HepG2 (cell line): ENCODE results near the gene STYK1. TPM values are rescaled to one million over a fixed set of nuclear protein-coding genes. Genes with fewer than 3 reads are reported as not detected.
A peak's percentile ranks its signal among the peaks of the same experiment; 100 is the strongest.

Experiments
- AGO2 ChIP-seq: fragments of 200-400 bp; formaldehyde crosslinking; optimal IDR thresholded peaks from 2 replicates; pipeline ENCODE3; 2017; ENCODE audit warnings: mild to moderate bottlenecking, low read depth, low read length, moderate library complexity
- CEBPB ChIP-seq: IDR thresholded peaks from 2 replicates; pipeline ENCODE4 v1.6.1; 2011; ENCODE audit warnings: low read depth, low read length, improper control_type of control experiment, borderline replicate concordance
- FOXA1 ChIP-seq, 2 experiments: fragments of 450-650 bp in 1 of 2; sonication (generic) in 1 of 2; formaldehyde crosslinking in 1 of 2; IDR thresholded peaks; 2 replicates each; pipeline versions ENCODE4 v1.4.0 to v1.6.1; 2016 to 2020; ENCODE audit warnings: missing genetic modification reagents in 1 of 2
- KLF12 ChIP-seq: sonication (generic); formaldehyde crosslinking; IDR thresholded peaks from 2 replicates; pipeline ENCODE4 v1.4.0; 2020; ENCODE audit warnings: missing genetic modification reagents, borderline replicate concordance
- MYNN ChIP-seq: sonication (generic); formaldehyde crosslinking; IDR thresholded peaks from 2 replicates; pipeline ENCODE4 v1.4.0; 2020; ENCODE audit warnings: mild to moderate bottlenecking, low read depth, missing genetic modification reagents
- POGZ ChIP-seq: sonication (generic); formaldehyde crosslinking; IDR thresholded peaks from 2 replicates; pipeline ENCODE4 v1.4.0; 2020; ENCODE audit warnings: mild to moderate bottlenecking, missing genetic modification reagents
- POLR2A ChIP-seq, 2 experiments: IDR thresholded peaks; 2 replicates each; pipeline ENCODE4 v1.6.1; 2011; ENCODE audit warnings: low read depth in 2 of 2, low read length in 2 of 2, mild to moderate bottlenecking in 1 of 2, moderate library complexity in 1 of 2; ENCODE audit not compliant: insufficient read depth in 1 of 2
- POLR2G ChIP-seq: fragments of 200-400 bp; formaldehyde crosslinking; IDR thresholded peaks from 2 replicates; pipeline ENCODE4 v1.6.1; 2018; ENCODE audit warnings: mild to moderate bottlenecking, low read depth, low read length, moderate library complexity
- RXRB ChIP-seq: IDR thresholded peaks from 2 replicates; pipeline ENCODE4 v1.6.1; 2016; ENCODE audit warnings: borderline replicate concordance, missing genetic modification reagents, missing compliant biosample characterization
- SPEN ChIP-seq: sonication (generic); formaldehyde crosslinking; IDR thresholded peaks from 2 replicates; pipeline ENCODE4 v1.5.1; 2020; ENCODE audit warnings: low read depth, mild to moderate bottlenecking, missing genetic modification reagents
- ZNF501 ChIP-seq: sonication (generic); formaldehyde crosslinking; IDR thresholded peaks from 2 replicates; pipeline ENCODE4 v1.5.1; 2020; ENCODE audit warnings: mild to moderate bottlenecking, moderate library complexity, missing genetic modification reagents
- ZSCAN31 ChIP-seq: sonication (generic); formaldehyde crosslinking; IDR thresholded peaks from 2 replicates; pipeline ENCODE4 v1.5.0; 2020; ENCODE audit warnings: low read depth, mild to moderate bottlenecking, missing genetic modification reagents
- polyA plus RNA-seq, 8 experiments: library from polyadenylated mRNA; depleted of rRNA in 3 of 8; stranded (reverse) in 7 of 8; unstranded in 1 of 8; fragments of >200 nt; fragmentation: Illumina TruSeq in 4 of 8; extraction: Trizol in 4 of 8; gene quantifications; 2 replicates each; pipeline versions ENCODE4 v1.2.1 to v1.2.3, GENCODE V29; 2011 to 2016; ENCODE audit warnings: low read depth in 4 of 8, missing spikeins in 1 of 8, mixed read lengths in 1 of 8; ENCODE audit not compliant: insufficient read depth in 1 of 8
- total RNA-seq, 5 experiments: library from RNA; depleted of rRNA; stranded (reverse); fragments of >200 nt; fragmentation: Illumina TruSeq; extraction: Trizol; gene quantifications; 2 replicates each; pipeline ENCODE4 v1.2.3, GENCODE V29; 2016; ENCODE audit warnings: low read depth in 1 of 5
- TF ChIP-seq, protein P1 (sequence below): sonication (generic); formaldehyde crosslinking; IDR thresholded peaks from 2 replicates; pipeline ENCODE4 v1.5.1; 2020; ENCODE audit warnings: missing genetic modification reagents, mild to moderate bottlenecking, borderline replicate concordance
- TF ChIP-seq, protein P2 (sequence below): sonication (generic); formaldehyde crosslinking; IDR thresholded peaks from 2 replicates; pipeline ENCODE4 v1.5.0; 2020; ENCODE audit warnings: missing genetic modification reagents
- TF ChIP-seq, protein P3 (sequence below): sonication (generic); formaldehyde crosslinking; IDR thresholded peaks from 2 replicates; pipeline ENCODE4 v1.4.0; 2020; ENCODE audit warnings: missing genetic modification reagents
- TF ChIP-seq, protein P4 (sequence below): sonication (generic); formaldehyde crosslinking; IDR thresholded peaks from 2 replicates; pipeline ENCODE4 v1.4.0; 2020; ENCODE audit warnings: missing genetic modification reagents, borderline replicate concordance
- TF ChIP-seq, protein P5 (sequence below): sonication (generic); formaldehyde crosslinking; conservative IDR thresholded peaks from 2 replicates; pipeline ENCODE4 v1.8.0; 2022; ENCODE audit warnings: missing genetic modification reagents
- TF ChIP-seq, protein P6 (sequence below), 2 experiments: fragments of 450-650 bp in 1 of 2; sonication (generic) in 1 of 2; formaldehyde crosslinking; IDR thresholded peaks; 2 replicates each; pipeline versions ENCODE4 v1.5.0 to v1.8.0; 2020 to 2022; ENCODE audit warnings: mild to moderate bottlenecking in 1 of 2, missing genetic modification reagents in 1 of 2

STYK1 gene
- total and polyA plus RNA-seq, 2 of the 13 experiments (the other 11 are each of a cell fraction or from before 2014, with no cell fraction given), result not detected

DNA sequence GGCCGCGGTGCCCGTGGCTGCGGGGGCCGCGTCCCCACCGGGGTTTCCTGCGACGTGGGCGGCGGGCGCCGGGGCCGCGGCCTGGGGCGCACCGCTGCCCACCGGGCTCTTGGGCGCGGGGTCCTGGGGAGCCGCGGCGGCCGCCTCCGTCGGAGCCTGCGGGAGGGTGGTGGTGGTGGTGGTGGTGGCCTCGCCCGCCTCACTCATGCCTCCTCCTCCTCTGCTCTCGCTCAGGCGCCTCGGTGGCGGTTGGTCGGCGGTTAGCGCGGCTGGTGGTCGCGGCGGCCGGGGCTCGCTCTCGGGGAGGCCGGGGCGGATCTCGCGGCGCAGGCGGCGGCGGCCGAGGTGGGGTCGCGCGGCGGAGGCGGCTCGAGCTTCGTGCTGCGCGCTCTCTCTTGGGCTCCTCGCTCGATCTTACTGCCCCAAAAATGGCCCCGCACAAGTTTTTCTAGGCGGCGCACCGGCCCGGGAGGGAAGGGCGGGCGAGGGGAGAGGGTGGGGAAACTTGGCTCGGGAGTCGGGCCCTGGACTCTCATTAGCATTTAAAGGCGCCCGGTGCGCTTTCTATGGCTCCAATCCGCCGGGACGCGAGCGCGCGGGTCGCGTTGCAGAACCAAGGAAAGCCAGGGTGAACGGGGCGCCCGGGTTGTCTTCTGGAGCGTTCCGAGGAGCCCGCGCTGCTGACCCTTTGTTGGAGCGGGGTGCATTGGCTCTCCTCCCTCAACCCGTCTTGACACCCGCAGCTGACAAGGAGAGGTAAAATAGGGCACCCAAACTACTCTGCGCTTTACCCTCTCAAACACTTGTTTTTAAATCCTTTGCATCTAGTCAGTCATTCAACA lies 49.3 kb upstream of the STYK1 start, which contains the start of gene YBX3 (continued):
- TF ChIP-seq, protein P1, sequence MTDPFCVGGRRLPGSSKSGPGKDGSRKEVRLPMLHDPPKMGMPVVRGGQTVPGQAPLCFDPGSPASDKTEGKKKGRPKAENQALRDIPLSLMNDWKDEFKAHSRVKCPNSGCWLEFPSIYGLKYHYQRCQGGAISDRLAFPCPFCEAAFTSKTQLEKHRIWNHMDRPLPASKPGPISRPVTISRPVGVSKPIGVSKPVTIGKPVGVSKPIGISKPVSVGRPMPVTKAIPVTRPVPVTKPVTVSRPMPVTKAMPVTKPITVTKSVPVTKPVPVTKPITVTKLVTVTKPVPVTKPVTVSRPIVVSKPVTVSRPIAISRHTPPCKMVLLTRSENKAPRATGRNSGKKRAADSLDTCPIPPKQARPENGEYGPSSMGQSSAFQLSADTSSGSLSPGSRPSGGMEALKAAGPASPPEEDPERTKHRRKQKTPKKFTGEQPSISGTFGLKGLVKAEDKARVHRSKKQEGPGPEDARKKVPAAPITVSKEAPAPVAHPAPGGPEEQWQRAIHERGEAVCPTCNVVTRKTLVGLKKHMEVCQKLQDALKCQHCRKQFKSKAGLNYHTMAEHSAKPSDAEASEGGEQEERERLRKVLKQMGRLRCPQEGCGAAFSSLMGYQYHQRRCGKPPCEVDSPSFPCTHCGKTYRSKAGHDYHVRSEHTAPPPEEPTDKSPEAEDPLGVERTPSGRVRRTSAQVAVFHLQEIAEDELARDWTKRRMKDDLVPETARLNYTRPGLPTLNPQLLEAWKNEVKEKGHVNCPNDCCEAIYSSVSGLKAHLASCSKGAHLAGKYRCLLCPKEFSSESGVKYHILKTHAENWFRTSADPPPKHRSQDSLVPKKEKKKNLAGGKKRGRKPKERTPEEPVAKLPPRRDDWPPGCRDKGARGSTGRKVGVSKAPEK (CRISPR knock-in tag), result no peak
- TF ChIP-seq AGO2 (peak; percentile 15), CEBPB (no peak), ZSCAN31 (CRISPR knock-in tag) (no peak), POLR2A (IDR thresholded peaks at IDR 0.05; ENCODE audit: insufficient read depth in 1 of 2, low read depth in 2 of 2, low read length in 2 of 2) (peak; percentile 29 to 79; a peak in 3 of 4 replicates), POGZ (CRISPR knock-in tag) (no peak), RXRB (CRISPR knock-in tag) (peak; percentile 35; the same call in 1 of the 2 replicates), KLF12 (CRISPR knock-in tag) (no peak), ZNF501 (no peak), POLR2G (peak; percentile 76), FOXA1 (IDR thresholded peaks at IDR 0.05) (no peak), FOXA1 (CRISPR knock-in tag; IDR thresholded peaks at IDR 0.05) (no peak), SPEN (peak; percentile 28; the same call in 1 of the 2 replicates), MYNN (CRISPR knock-in tag) (no peak)
- TF ChIP-seq, protein P2, sequence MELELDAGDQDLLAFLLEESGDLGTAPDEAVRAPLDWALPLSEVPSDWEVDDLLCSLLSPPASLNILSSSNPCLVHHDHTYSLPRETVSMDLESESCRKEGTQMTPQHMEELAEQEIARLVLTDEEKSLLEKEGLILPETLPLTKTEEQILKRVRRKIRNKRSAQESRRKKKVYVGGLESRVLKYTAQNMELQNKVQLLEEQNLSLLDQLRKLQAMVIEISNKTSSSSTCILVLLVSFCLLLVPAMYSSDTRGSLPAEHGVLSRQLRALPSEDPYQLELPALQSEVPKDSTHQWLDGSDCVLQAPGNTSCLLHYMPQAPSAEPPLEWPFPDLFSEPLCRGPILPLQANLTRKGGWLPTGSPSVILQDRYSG (CRISPR knock-in tag), result no peak
- TF ChIP-seq, protein P3, sequence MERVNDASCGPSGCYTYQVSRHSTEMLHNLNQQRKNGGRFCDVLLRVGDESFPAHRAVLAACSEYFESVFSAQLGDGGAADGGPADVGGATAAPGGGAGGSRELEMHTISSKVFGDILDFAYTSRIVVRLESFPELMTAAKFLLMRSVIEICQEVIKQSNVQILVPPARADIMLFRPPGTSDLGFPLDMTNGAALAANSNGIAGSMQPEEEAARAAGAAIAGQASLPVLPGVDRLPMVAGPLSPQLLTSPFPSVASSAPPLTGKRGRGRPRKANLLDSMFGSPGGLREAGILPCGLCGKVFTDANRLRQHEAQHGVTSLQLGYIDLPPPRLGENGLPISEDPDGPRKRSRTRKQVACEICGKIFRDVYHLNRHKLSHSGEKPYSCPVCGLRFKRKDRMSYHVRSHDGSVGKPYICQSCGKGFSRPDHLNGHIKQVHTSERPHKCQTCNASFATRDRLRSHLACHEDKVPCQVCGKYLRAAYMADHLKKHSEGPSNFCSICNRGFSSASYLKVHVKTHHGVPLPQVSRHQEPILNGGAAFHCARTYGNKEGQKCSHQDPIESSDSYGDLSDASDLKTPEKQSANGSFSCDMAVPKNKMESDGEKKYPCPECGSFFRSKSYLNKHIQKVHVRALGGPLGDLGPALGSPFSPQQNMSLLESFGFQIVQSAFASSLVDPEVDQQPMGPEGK (CRISPR knock-in tag), result 0 out of 2 replicates have a peak, but pooled peaks have one; percentile 31
- TF ChIP-seq, protein P4, sequence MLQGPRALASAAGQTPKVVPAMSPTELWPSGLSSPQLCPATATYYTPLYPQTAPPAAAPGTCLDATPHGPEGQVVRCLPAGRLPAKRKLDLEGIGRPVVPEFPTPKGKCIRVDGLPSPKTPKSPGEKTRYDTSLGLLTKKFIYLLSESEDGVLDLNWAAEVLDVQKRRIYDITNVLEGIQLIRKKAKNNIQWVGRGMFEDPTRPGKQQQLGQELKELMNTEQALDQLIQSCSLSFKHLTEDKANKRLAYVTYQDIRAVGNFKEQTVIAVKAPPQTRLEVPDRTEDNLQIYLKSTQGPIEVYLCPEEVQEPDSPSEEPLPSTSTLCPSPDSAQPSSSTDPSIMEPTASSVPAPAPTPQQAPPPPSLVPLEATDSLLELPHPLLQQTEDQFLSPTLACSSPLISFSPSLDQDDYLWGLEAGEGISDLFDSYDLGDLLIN (CRISPR knock-in tag), result 0 out of 2 replicates have a peak, but pooled peaks have one; percentile 26
- TF ChIP-seq, protein P5, sequence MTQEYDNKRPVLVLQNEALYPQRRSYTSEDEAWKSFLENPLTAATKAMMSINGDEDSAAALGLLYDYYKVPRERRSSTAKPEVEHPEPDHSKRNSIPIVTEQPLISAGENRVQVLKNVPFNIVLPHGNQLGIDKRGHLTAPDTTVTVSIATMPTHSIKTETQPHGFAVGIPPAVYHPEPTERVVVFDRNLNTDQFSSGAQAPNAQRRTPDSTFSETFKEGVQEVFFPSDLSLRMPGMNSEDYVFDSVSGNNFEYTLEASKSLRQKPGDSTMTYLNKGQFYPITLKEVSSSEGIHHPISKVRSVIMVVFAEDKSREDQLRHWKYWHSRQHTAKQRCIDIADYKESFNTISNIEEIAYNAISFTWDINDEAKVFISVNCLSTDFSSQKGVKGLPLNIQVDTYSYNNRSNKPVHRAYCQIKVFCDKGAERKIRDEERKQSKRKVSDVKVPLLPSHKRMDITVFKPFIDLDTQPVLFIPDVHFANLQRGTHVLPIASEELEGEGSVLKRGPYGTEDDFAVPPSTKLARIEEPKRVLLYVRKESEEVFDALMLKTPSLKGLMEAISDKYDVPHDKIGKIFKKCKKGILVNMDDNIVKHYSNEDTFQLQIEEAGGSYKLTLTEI (CRISPR knock-in tag), result no peak
- TF ChIP-seq, protein P6, sequence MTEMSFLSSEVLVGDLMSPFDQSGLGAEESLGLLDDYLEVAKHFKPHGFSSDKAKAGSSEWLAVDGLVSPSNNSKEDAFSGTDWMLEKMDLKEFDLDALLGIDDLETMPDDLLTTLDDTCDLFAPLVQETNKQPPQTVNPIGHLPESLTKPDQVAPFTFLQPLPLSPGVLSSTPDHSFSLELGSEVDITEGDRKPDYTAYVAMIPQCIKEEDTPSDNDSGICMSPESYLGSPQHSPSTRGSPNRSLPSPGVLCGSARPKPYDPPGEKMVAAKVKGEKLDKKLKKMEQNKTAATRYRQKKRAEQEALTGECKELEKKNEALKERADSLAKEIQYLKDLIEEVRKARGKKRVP (CRISPR knock-in tag; IDR thresholded peaks at IDR 0.05), result no peak
